HG03565 (cell line): Measurements from ENCODE around the gene STXBP6.
"Not testable (repeated sequence)": the region's sequence is repeated elsewhere in the genome, so short reads cannot be mapped to it uniquely, and the experiment has no call there.

Experiments
- ATAC-seq: cut with Tn5 transposase; IDR thresholded peaks from one replicate; pipeline ENCODE4 v1.9.1; 2021; ENCODE audit warnings: mild to moderate bottlenecking, moderate library complexity; ENCODE audit not compliant: unreplicated experiment

STXBP6 gene

GRCh38 chr14:24959791-24960331, 90.1 kb downstream of the STXBP6 start:
- no peak for ATAC-seq

- ATAC-seq: no peak
Measured at GRCh38 chr14:24958271-24958670, 91.7 kb downstream of the STXBP6 start.

- ATAC-seq: no peak
Measured at GRCh38 chr14:24957814-24958213, 92.1 kb downstream of the STXBP6 start.

- ATAC-seq: no peak
Measured at GRCh38 chr14:24956104-24956503, 93.8 kb downstream of the STXBP6 start.

- no peak for ATAC-seq
Measured at GRCh38 chr14:24954700-24955037, 95.3 kb downstream of the STXBP6 start.

GRCh38 chr14:24954037-24954699, 95.8 kb downstream of the STXBP6 start:
- ATAC-seq: no peak

- ATAC-seq: no peak
Measured at GRCh38 chr14:24952851-24953666, 96.9 kb downstream of the STXBP6 start.

- no peak for ATAC-seq
Measured at GRCh38 chr14:24948261-24948847, 101.6 kb downstream of the STXBP6 start.

GRCh38 chr14:24947131-24947530, 102.8 kb downstream of the STXBP6 start:
- no peak for ATAC-seq

GRCh38 chr14:24944800-24945199, 105.1 kb downstream of the STXBP6 start:
- ATAC-seq: no peak

GRCh38 chr14:24943024-24943423, 106.9 kb downstream of the STXBP6 start:
- no peak for ATAC-seq

- no peak for ATAC-seq
Measured at GRCh38 chr14:24941719-24942118, 108.2 kb downstream of the STXBP6 start.

GRCh38 chr14:24940213-24940783, 109.6 kb downstream of the STXBP6 start:
- ATAC-seq: no peak

GRCh38 chr14:24938593-24938992, 111.4 kb downstream of the STXBP6 start:
- ATAC-seq: no peak

GRCh38 chr14:24937300-24937699, 112.6 kb downstream of the STXBP6 start:
- ATAC-seq: no peak

GRCh38 chr14:24936773-24937172, 113.2 kb downstream of the STXBP6 start:
- not testable (repeated sequence) for ATAC-seq

- no peak for ATAC-seq
Measured at GRCh38 chr14:24935796-24936195, 114.2 kb downstream of the STXBP6 start.

GRCh38 chr14:24928386-24928900, 121.5 kb downstream of the STXBP6 start:
- no peak for ATAC-seq

GRCh38 chr14:24927809-24928208, 122.1 kb downstream of the STXBP6 start:
- ATAC-seq: no peak

- no peak for ATAC-seq
Measured at GRCh38 chr14:24925771-24926374, 124.1 kb downstream of the STXBP6 start.

GRCh38 chr14:24924544-24924943, 125.4 kb downstream of the STXBP6 start:
- ATAC-seq: no peak
